GM19395 (cell line): Measurements from ENCODE around the gene DNASE2B.

Experiments
- ATAC-seq: cut with Tn5 transposase; IDR thresholded peaks from one replicate; pipeline ENCODE4 v1.9.1; 2021; ENCODE audit warnings: mild to moderate bottlenecking, moderate library complexity; ENCODE audit not compliant: unreplicated experiment

The DNASE2B gene

DNA sequence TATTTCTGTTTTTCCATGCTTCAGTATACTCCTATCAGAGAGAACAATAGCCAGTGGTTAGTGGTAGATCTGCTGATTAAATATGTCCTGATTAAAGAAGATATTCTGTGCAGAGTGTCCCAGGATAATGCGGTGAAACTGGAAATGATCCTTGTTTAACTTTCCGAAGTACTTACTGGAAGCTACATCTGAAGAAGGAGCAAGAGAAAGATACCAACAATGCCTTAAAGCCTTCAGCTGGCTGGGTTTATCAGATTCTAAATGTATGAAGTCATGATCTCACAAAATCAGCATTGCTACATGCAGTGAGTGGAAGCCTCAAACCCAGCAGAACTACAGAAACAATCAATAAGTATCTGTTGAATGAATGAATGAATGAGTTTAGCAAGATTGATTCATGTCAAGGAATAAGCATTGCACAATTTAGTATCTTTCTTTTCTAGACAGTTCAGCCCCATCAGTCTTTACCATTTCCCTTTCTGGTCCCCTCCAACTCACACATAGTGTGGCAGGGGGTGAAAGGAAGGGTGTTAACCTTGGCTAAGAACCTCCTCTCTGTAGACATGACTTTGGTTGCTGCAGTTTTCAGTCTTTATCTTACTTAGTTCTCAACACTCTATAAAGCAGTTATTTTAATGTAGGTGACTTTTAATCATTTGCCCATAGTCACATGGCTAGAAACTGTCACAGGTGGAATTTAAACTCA is 24.7 kb upstream of the DNASE2B start:
- ATAC-seq, result no peak

DNA sequence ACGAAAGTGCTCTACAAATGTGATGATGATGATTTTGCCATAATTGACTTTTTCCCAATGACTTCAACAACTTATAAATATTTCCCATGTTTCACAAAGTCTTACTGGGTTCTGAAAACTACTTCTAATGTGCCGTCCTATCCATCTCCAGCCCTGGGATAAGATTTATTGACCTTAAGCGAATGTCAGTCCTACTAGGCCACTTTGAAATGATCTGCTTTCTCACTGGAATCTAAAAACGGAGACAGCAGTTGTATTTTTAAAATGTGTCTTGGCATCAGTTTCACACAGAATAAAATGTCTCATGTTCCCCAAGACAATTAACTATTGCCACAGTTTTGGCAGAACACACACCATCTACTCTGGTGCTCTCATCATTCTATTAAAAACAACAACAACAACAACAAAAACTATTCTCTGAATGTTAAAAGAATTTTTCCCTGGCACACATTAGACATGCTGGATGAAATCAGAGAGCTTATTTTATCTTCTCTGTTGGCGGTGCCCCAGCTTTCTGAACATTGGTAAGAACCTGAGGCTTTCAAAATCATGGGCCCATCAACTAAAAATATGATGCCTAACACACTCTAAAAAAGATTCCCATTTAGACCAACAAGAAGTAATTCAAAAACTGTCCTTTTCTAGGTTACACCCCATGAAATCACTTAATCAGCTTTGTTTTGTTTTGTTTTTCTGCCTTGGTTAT is 23.1 kb upstream of the DNASE2B start:
- ATAC-seq, result no peak

DNA sequence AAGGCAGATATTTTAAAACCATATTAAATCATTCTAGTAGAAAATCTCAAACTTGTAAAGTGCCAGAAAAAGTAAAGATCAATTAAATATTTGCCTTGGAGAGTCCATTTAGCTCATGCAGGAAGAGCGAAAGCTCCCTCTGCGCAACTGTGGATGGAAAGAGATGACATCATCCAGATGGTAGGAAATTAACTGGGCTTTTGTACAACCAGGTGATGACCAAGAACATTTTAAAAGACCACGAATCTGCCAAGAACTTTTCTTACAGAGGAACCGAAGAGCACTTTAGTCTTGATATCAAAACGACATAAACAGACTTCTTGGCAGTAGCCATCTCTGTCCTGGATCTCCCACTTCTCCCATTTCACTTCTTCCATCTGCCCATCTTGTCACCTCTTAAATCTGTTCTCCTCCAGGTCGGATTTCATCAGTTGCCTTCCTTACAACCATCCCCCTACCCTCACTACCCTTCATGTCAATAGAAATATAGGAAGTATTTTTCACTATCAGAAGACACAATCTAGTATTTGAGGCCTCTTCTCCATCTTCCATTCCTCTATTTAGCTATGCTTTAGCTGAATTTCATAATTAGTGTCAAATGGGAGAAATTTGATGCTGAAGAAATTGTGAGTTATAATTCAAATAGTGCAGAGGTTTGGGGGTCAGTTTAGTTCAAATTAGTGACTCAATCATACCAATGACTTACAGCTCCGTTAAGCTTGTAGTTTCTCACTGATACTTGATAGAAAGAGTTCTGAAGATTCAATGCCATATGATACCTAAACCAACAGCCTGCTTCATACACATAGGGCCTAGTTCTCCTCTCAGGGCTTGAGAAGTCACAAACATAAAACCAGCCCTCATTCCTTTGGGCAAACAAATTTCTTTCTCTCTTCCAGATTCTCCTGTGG is 22.0 kb upstream of the DNASE2B start:
- ATAC-seq, result no peak

DNA sequence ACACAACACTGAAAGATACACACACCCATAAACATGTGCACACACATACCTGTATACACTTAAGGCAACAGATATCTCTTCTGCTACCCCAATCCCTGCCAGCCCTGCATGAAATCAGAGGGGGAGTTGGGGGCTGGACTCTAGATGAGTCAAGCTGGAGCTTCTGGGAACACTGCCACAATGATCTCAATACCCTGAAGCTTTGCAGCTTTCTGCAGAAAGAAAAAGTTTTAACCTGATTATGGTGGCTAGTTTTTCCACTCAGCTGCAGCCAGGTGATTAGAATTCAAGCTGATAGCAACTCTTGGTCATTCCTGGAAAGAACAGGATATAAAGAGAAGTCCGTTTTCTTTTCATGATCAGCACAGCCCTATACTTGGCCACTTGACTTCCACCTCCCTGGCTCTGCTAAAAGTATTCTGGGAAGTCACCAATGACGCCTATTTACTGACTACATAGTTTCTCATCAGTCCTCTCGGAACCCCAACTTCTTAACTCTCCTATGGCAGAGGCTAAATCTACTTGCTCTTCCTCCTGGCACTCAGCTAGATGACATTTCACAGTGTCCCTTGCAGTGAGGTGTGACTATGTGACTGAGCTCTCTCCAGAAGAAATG is 20.7 kb upstream of the DNASE2B start:
- no peak for ATAC-seq

DNA sequence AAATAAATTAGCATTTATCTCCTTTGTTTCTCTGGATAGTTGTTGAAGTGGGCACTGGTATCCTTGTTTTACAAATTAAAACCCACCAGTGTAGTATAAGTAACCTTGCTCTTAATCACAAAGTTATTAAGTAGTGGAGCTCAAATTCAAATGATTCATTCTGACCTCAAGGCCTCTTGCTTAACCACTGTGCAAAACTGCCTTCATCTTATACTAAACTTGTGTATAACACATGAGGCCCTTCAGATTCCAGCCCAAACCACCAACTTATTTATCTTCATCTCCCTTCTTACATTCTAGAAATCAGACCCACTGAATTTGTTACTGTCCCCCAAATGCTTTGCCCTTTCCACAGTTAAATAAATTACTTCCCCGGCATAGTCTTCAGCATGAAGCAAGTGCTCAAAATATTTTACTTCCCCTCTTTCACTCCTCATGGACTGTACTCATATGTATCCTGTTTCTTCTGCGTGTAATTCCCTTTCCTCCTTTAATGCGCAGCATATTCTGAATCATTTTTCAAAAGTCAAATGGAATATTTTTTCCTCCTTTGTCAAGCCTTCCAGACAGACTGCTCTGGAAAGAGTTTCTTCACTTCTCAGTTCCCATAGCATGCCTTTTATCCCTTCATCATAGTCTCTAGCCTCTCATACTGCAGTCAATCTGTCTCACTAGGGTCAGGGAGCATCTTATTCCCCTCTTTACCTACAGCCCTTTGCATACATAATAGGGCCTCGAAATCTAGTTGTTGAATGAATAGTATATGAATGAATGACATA is 19.0 kb upstream of the DNASE2B start:
- no peak for ATAC-seq

DNA sequence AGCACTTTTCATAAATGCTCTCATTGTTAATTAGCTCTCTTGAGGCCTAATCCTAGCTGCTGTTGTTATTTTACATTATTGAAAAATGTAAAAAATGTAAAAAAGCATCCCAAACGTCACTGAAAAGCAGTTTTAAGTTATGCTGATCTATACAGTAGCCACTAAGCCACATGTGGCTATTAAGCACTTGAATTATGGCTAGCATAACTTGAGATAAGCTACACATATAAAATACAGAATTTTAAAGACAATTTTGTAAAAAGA is 18.4 kb upstream of the DNASE2B start:
- ATAC-seq, result no peak

DNA sequence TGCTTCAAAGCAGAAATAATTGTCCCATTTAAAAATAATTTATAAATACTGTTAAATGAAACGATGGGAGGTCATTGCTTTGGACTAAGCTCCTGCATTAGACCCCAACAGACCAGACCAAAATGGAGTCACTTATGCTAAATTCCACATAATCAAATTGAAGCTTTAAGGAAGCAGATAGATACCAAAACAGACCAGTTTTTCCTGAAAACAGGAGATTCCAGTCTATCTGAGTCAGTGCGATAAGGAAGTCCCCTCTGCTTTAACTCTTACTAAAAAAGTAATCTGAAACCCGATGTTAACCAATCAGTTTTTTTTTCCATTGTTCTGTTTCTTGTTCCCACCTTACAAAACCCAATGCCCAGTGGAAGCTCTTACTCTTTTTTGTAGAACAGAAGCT is 16.2 kb upstream of the DNASE2B start:
- no peak for ATAC-seq

DNA sequence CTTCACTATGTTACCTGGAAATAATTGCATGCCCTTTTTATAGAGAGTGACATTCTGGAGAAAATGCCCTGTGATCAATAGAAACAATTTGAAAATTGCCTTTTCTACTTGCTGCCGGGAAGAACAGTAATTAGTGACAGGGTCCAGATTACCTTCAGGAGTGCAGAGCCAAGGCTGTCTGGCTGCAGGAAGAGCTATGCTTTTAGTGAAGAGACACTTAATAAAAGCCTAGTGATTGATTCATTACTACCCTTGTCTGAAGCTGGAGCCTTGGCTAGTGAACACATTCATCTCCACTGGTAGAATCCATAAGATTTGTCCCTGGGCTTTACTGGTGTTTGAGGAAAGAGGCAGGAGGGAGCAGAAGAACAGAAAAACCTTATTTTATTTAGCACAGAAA is 12.9 kb upstream of the DNASE2B start:
- ATAC-seq, result no peak

DNA sequence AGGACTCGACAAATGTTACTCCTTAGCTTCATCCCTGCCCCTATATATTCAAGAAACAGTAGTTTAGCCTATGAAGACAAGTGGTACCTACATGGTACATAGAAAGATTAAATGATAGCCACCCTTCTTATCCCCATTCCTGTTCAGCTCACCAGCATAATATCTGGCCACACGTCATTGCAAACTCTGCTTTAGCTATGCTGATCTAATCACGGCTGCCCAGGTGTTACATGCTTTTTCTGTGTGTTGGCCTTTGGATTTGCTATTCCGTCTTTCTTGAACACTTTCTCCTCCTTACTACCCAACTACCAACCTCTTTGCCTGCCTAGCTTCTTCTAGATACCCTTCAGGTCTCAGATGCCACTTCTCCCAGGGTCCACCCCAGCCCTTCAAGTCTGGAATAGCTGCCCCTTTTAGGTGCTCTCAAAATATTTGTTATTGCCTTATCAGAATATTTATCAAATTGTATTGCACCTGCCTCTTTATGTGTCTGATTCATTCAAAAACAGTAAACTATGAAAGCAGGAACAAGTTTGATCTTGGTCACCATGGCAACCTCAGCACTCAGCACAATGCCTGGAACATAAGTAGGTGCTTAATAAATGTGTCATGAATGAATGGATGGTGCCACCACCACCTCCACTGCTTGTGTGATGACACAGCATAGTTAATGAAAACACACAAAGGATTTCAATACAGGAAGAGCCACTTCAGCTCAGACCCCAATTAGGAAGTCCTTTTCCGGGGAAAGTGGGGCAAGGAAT is 11.4 kb upstream of the DNASE2B start:
- ATAC-seq, result no peak

DNA sequence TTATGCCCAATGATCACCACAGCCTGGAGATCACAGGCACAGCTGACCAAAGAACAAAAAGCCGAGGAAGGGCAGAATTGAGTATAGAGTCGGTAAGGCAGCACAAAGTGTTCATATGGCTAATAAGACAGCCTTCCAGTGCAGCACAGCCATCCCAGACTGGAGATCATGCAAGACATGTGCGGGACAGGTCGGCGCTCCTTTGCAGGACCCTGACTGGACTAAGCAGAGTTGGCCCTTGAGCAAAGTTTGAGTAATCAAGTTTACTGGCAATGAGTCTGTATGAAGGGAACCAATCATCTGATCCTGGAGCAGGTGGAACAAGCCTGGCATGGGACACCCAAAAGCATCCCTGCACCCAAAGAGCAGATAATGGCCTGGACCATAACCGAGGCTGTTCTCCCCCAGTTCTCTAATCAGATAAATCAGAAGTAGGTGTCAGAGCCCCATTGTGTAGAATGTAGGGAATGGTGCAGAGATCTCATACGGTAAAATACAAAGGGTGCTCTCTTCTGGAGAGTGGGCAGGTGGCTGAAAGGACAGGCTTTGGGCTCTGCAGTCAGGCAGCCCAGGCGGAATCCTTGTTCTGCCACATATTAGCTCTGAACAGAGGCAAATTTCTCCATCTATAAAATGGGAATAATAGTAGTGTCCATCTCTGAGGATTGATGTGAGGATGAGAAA is 10.7 kb upstream of the DNASE2B start:
- no peak for ATAC-seq

DNA sequence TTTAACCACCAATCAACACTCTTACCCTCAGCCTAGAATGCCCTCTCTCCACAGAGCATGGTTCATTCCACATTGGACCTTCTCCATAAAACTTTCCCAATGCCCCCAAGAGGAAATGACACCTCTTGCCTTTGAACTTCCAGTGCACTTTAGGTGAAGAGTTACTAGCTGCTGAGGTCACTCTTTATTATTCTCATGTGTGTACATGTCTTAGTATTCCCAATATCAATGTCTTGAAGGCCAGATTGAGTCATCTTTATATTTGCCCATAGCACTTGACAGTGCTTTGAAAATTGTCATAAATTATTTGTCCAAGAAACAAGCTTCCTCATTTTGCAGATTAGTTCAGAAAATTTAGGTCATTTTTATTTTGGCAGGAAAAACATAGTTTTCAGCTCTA is 8.1 kb upstream of the DNASE2B start:
- no peak for ATAC-seq

DNA sequence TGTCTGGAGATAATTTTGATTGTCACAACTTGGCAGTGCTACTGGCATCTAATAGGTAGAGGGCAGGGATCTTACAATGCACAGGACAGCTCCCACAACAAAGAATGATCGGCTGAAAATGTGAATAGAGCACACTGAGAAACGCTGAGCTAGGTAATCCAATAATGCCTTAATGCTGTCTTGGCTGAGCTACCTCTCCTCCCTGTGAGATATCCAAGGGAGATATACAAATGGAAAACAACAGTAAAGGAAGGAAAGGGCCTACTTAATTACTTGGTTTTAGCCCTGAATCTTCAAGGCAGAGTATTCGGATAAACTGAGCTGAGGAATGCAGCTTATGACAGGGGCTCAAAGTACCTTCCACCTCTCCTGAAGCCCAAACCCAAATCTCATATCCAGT is 2.9 kb downstream of the DNASE2B start:
- ATAC-seq, result no peak

DNA sequence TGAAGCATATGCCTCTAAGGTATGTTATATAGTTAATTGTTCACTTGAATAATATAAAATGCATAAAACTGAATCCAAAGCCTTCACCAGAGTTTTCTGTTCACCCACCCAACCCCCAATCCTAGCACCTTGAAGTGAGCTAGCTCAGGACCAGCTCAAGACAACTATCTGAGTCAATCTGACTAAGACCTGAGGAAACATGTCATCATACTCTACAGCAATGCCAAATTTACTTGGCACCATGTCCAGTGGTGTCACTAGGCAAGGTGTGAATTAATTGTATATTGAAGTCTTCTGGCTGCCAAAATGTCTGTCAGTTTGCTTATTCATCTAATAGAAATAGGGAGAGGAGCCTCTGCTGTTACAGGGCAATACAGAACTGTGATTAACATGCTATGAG is 3.8 kb downstream of the DNASE2B start:
- no peak for ATAC-seq

DNA sequence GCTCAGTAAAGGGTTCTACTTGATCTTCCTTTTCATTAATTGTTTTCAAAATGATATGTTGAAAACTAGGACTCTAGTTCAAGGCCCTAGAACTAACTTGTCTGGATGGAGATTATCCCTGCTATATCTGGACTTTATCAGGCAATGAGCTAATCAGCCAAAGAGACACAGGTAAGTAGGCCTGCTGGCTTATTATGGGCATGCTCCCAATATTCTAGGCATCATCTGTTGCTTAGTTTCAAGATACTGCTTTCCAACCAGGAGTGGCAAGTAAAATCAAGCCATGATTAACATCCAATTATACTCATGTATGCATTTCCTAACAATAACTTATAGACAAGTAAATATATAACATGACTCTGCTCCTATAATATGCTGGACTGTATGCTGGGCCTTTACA is 4.2 kb downstream of the DNASE2B start:
- ATAC-seq, result no peak

DNA sequence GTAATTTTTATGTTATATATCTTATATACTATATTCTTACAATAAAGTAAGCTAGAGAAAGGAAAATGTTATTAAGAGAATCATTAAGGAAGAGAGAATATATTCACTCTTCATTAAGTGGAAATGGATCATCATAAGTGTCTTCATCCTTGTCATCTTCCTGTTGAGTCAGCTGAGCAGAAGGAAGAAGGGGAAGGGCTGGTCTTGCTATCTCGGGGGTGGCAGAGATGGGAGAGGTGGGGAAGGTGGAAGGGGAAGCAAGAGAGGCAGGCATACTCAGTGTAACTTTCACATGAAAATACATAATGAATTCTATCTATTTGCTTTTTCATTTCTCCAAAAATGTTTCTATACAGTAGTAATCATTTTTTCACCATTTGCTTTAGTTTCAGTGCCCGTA is 5.1 kb downstream of the DNASE2B start:
- no peak for ATAC-seq

DNA sequence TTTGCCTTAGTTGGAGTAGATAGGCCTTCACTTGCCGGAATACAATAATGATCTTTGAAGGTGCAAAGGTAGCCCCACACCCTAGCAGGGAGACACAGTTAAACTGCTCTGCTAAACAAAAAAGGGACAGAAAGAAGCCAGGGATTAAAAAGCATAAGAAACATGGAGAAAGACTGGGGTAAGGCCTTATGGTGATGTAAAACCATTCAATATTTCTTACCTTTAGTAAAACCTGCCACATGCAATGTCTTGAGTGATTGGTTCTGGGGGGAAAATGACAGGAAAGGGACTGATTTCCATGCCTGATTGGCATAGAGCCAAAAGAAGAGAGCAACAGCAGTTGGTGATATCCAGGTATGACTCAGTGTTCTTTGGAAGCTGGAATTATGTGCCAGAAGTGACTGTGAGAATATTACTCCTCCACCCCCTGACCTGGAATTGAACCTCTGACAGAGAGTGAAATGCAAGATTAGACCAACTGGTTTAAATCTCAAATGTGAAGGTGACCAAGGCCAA is 8.1 kb downstream of the DNASE2B start:
- ATAC-seq, result no peak

DNA sequence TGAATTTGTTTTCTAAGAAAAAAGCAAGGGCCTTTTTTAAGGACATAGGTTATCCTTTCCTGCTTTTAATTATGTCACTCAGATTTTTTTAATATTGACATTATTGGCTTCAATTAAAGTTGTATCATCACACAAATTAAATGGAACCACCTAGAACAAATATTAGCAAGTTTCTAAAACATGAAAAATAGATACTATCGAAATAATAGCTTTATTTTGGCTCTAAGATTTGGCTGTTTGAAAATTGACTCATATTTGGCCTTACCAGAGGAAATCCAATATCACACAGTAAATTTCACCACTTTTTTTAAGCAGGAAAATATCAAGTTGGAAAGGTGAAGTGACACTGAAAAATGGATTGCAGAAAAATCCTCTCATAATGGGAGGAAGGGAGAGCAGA is 9.2 kb downstream of the DNASE2B start:
- ATAC-seq, result no peak

DNA sequence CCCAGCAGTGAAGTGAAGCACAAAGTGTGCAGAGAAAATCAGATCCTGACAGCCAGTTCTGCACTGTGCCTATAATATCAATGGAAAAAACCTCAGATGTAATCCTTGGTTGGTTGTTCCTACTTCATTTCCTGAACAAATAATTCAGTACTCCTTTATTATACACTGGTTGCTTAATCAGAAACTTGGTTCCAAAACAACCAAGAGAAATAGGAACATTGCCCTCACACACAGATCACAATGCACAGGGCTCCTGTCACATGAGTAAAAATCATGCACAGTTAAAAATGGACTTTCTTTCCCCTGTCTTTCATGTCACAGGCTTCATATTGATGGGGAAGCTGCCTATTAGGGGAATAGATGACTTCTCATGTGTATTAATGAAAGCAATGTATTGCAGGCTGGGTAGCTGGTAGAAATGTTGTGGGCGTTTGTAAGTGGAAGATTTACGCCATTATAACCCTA is 9.7 kb downstream of the DNASE2B start:
- ATAC-seq, result no peak

DNA sequence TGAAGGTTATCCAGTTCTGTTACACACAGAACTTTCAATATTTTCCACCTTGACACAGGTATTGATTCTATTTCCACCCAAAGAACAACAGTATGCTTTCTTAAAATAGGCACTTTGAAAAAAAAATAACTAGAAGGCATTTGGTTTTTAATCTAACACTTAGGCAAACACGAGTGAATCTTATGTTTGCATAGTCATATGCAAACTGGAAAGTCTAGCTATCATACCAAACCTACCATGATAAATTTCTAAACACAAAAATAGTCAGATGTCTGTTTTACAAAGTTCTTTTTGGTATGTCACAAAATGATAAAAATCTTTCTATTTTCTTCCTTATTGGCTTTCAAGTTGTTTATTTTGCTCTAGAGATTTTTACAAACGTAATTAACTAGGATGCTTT is 11.6 kb downstream of the DNASE2B start:
- no peak for ATAC-seq
